ENCODE data around the gene MAGEF1. TPM values are rescaled to one million over a fixed set of nuclear protein-coding genes. Genes with fewer than 3 reads are reported as not detected.
A peak's percentile ranks its signal among the peaks of the same experiment; 100 is the strongest.

The MAGEF1 gene
- total and polyA plus RNA-seq, 10 of the 15 experiments (the other 5 are each of a cell fraction or from before 2014, with no cell fraction given), result 2.3 to 62.2 (median 27.1) TPM

- Histone ChIP-seq H3K79me2 (ENCODE audit: control insufficient read depth, insufficient read depth, low read length) (no peaks in the 10 kb centered on the region), H3K4me1 (ENCODE audit: control insufficient read depth, insufficient read depth, low read length) (no peaks in the 10 kb centered on the region), H3K9me3 (replicated peaks; ENCODE audit: control insufficient read depth, insufficient read depth, low read length) (no peaks in the 10 kb centered on the region), H3K9ac (ENCODE audit: control insufficient read depth, insufficient read depth, low read length) (no peak overlapping the region), H2AFZ (ENCODE audit: control insufficient read depth, low read depth, low read length) (no peak overlapping the region), H3K36me3 (ENCODE audit: control insufficient read depth in 2 of 2, insufficient read depth in 2 of 2, low read length in 1 of 2) (no peaks in the 10 kb centered on the region), H3K27me3 (replicated peaks in 1 of 2; ENCODE audit: control insufficient read depth in 2 of 2, insufficient read depth in 2 of 2, low read length in 1 of 2) (peaks cover 0 to 5% of the 10 kb centered on the region in 2 experiments; a peak in 2 of 4 replicates), H3K27ac (ENCODE audit: control insufficient read depth, insufficient read depth) (no peak overlapping the region), H4K20me1 (ENCODE audit: control insufficient read depth, insufficient read depth) (no peaks in the 10 kb centered on the region), H3K4me2 (ENCODE audit: control insufficient read depth, insufficient read depth) (no peak overlapping the region), H3K4me3 (no peak overlapping the region)
- intact Hi-C loops (cut with micrococcal nuclease; ENCODE audit: unreplicated experiment), result loop anchor here (2.0 kb wide), 1 partner anchor 25 kb away; no protein-coding TSS in a partner anchor
- FAIRE-seq (no peak), DNase-seq (ENCODE audit: low read depth, low spot score) (no peak), ATAC-seq (peak; percentile 55)
- in situ Hi-C loops (cut with MboI), result no loop called here
- 18% methylated on average over 20 of the region's 23 CpGs for WGBS (ENCODE audit: insufficient coverage, insufficient replicate concordance, low lambda C conversion rate, missing lambda C conversion rate)
- ChIA-PET SMC1A (ENCODE audit: uncharacterized antibody, unreplicated experiment) (no interaction called here), RAD21 (ENCODE audit: unreplicated experiment) (no interaction called here), POLR2A (no interaction called here), CTCF (interaction anchor here (0.7 kb wide), 1 partner anchor 52 kb away, joined by 3 read pairs; no protein-coding TSS in a partner anchor)
- BruUV-seq (replicated peaks), result no TSS peak
- TF ChIP-seq ZBTB11 (CRISPR knock-in tag; IDR thresholded peaks at IDR 0.05) (no peak), SPI1 (IDR thresholded peaks at IDR 0.05; ENCODE audit: borderline replicate concordance, insufficient read depth, low read depth, low read length) (peak; percentile 31; the same call in 1 of the 2 replicates)
These were observed 20.2 kb downstream of the MAGEF1 start for GRCh38 chr3:184691397-184692231.

Measured in GM12878 (cell line).